HG03575 (cell line): ENCODE measurements around the gene SYT9.
"Not testable (repeated sequence)": the region's sequence is repeated elsewhere in the genome, so short reads cannot be mapped to it uniquely, and the experiment has no call there.

Source experiments
- ATAC-seq: cut with Tn5 transposase; IDR thresholded peaks from one replicate; pipeline ENCODE4 v1.9.1; 2021; ENCODE audit not compliant: unreplicated experiment, insufficient number of reproducible peaks, low FRiP score; ENCODE audit errors: extremely low read depth

SYT9 gene

DNA sequence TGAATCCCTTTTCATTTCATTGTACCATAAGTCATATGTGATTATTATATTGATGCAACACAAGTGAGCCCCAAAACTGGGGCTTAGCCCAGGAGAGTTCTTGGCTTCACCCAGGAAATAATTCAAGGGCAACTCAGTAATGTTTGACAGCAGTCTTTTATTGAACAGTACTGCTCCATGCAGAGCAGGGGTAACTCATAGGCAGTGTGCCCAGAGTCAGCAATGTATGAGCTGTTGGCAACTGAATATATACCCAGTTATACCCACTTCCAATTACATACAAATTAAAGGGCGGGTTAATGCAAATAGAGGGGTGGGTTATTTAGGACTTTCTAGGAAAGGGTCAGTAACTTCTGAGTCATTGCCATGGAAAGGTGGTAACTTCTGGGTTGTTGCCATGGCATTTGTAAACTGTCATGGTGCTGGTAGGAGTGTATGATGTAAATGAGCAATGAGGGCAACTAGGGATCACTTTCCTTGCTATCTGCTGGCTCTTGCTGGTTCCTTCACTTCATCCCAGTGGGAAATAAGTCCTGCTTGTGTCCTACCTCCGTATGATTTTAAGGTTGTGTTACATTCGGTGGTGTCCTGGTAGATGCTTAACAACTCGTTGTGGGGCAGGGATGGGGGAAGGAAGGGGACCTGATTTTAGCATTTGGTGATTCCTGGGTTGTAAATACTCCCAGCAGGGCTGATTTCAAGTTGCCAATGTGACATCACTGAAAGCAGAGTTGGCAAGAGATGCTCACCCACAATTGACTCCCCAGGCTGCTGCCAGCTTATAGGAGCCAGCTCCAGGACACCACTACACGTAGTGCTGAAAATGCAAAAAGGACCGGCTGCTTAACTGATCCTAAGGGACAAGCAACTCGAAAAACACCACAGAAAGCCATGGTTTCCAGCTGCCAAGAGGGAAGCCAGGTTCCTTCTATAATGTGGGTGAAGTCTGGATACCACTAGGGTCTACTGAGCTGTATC, 70.1 kb downstream of the SYT9 start:
- ATAC-seq, result no peak

DNA sequence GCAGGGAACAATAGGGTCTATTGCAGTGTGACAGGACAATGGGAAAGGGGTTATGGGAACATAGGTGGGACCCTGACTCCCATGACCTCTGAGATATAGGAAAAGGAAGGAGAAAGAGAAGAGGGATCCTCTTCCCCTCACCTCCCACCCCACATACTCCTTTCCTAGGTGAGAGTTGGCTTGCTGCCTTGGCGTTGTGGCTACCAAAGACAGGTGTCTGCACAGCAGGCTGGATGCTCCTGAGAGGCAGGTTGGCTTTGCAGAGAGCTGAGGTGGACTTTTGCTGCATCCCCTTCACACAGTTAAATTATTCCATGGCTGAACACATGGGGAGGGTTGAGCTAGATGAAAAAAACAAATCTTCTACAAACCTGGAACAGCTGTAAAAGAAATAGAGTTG, 80.7 kb downstream of the SYT9 start:
- ATAC-seq, result no peak

DNA sequence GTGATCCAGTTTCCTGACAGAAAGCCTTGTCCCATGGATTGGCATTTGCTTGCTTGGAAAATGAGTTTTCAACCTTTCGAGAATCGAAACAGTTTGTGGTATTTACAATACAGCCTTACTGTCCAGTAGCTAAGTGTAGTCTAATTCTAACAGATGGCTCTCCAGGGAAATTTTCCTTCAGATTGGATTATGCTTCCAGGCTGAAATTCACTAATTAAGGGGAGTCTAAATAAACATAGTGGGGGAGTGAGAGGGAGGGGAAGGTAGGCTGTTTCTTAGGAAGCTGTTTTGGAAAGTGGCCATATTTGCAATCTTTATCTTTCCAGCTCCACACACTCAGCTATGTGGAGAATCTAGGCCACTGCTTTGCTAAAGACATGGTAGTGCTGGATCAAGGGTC, 81.3 kb downstream of the SYT9 start:
- ATAC-seq, result no peak

DNA sequence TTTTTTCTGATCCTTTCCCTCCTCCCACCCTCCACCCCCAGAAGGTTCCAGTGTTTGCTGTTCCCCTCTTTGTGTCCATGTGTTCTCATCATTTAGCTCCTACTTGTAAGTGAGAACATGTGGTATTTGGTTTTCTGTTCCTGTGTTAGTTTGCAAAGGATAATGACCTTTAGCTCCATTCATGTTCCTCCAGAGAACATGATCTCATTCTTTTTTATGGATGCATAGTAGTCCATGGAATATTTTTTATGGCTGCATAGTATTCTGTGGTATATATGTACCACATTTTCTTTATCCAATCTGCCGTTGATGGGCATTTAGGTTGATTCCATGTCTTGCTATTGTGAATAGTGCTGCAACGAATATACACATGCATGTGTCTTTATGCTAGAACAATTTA, 83.7 kb downstream of the SYT9 start:
- not testable (repeated sequence) for ATAC-seq

DNA sequence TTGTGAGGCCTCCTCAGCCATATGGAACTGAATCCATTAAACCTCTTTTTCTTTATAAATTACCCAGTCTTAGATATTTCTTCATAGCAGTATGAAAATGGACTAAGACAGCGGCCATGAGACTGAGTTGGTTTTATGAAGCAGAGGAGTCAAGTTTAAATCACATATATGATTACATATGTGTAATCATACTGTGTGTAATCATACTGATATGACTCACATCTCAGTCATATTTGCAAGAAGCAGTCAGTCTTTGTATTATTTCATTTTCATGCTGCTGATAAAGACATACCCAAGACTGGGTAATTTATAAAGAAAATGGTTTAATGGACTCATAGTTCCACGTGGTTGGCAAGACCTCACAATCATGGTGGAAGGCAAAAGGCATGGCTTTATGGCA, 89.8 kb downstream of the SYT9 start:
- ATAC-seq, result no peak

DNA sequence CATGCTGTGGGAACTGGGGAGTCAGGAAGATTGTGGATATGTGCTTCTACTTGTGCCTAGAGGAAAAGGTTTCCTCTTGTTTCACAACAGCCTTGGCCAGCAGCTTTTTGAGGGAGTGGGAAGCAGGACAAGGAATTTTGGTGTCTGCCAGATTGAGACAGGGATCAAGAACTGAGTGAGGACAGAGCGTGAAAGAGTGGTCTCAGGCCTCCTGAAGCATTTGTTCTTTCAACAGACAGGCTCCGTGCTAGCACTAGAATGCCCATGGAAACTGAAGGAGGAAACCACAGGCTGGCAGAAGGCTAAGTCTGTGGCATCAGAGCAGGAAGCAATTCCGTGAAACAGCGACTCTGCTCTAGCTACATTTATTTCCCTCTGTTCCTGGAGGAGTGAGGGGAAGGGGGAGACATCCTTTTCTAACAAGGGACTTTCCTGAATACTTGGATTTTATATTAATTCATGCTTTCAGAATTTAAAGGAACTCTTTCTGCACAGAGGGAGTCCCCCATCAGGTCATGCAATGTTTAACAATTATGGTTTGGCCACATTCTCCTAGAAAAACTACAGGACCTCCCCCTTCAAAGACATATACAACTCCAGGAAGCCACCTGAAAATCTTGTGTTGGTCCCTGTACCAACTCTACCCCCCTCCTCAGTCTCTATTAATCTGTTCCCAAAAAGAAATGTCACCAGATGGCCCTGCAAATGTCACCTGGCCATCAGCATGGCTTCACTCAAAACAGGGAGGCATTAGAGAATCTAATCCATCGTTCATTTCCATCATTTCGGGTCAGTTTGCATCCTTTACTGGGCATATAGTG, 96.1 kb downstream of the SYT9 start:
- ATAC-seq, result no peak

DNA sequence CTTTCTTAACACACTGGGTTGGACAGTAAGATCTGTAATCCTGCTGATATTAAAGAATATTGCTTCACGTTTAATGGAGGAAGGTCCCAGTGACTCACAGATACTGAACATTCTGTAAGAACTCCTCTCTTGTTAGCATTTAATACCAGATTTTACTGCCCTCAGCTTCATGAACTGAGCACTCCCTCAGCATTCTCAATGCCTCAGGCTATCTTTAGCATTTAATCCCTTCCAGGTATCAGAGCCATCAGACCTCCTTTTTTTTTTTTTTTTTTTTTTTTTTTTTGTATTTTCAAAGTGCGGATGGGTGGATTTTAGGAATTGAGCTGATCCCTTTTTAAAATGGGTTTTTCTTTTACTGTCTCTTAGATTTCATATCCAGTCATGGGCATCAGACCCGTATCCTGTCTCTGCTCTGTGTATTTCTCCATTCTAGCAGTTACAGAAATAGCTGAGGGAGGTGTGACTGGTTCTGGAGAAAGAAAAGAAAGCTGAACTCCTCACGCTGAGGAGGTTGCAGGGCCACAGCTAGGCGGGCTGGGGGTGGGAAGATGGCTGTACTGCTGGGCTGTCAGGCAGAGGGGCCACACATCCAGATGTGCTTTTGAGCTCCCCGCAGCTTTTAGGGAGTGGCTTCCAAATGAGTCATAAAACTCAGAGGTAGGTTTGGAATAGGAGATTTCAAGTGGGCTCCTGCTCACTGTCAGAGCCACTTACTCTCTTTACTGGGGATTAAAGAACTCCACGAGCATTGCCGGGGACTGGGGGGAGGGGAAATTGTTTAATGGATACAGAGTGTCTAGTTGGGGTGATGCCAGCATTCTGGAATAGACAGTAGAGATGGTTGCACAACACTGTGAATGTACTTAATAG, 97.0 kb downstream of the SYT9 start:
- no peak for ATAC-seq

DNA sequence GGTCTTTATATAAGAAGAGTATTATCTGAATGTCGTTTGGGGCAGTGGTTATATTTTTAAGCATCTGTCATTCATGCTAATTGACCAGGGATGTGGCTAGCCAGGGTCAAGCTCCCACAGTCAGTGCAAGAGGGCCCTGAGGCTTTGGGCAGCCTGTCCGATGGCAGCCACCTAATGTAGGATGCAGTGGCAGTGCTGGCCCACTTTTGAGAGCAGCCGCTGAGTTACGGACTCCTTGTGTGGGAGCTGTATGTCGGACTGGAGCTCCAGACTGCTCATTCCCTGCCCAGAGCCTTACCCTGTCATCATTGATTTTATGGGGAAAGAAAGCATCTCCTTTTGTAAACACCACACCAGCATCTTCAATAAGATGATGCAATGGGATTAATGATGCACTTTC, 99.5 kb downstream of the SYT9 start:
- ATAC-seq, result no peak

DNA sequence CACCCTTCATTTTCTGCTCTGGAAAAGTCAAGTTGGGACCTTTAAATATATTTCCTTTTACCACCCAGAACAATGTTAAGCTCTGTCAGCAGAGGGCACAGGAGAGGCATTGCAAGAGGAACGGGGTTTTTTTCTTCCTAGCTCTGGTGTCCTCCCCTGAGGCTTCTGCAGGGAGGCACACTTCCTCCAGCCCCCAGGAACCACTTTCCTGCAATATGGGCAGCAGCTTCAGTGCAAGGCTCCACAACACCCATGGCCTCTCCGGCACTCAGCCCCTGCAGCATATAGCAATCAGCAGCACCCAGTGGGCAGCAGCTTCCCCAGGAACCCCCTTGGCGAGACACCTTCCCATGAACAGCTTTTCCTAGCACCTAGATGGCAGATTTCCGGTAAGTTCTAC, 101.4 kb downstream of the SYT9 start:
- ATAC-seq, result no peak

DNA sequence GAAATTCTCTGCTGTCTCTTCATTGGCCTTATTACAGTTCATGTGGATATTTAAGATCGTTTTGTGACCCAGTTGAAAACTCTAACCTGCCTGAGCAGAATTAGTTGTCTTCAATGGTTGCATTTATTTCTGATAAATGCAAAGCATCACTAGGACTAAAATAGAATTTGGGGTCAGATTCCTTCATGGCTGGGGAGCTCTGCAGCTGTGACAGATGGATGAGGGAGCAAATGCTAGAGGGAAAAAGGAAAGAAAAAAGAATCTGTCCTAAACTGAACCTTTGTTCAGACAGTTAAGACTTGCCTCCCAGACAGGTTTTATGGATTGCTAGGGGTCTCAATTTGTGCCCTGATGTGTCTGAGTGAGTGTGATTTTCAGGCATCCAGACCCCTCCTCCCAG, 113.0 kb downstream of the SYT9 start:
- ATAC-seq, result no peak

DNA sequence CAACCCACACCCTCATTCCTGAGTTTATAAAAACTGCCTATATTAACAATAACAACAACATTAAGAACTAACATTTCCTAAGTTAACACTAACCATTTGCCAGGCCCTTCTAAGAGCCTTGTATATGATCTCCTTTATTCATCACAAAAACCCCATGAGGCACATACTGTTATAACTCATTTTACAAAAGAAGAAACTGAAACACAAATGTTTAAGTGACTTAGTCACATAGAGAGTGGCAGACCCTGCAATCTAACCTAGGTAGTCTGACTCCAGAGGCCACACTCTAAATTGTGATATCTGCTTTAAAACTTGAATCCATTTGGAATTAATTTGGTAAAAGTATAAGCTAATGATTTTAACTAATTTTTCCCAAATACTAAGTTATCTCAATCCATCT, 116.1 kb downstream of the SYT9 start:
- no peak for ATAC-seq

DNA sequence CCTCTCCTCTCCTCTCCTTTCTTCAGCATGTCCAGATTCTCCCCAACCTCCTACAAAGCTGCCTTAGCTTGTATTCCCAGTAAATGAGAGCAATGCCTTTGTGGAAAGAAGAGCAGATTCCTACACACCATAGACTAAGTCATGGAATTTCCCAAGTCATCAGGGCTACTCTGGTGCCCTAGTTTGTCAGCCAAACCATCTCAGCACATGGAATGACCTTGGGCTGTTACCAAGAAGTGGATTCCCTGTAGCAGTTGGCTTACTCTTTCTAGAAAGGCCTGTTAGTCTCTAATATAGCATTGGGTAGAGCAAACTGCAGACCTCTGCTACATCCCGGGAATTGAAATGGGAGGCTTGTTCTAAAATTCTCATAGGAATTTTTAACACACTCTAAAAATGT, 124.7 kb downstream of the SYT9 start:
- ATAC-seq, result no peak

DNA sequence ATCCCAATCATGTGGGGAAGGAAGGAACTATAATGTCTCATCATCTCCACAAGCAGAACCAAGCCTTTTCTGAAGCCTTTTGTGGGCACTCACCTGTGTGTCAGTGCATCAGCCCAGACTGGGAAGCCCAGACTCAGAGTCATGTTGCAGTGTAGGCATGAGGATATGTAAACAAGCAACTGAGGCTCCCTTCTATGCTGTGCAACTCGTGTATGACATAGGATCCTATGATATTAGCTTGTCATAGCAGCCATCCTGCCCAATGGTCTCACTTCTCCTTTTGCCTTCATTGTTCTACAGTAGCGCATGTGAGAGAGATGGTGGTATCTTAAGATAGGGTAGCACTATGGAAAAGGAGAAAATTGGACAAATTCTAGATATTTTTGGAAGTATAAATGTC, 130.2 kb downstream of the SYT9 start:
- ATAC-seq, result no peak

DNA sequence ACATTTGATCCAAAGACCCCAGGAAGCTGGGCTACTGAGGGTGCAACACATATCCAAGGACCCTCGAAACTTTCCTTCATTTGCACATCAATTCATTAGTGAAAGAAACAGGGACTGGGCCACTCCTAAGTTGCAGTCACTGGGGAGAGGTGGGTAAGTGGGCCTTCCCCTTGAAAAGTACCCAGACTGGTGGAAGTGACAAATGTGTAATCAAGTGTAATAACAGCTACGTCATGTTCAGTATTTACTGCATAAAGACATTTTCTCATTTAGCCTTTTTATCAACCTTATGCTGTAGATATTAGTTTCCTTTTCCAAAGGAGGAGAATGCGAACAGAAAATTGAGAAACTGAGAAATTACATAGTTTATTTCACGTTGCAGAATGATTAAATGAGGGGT, 131.7 kb downstream of the SYT9 start:
- no peak for ATAC-seq

DNA sequence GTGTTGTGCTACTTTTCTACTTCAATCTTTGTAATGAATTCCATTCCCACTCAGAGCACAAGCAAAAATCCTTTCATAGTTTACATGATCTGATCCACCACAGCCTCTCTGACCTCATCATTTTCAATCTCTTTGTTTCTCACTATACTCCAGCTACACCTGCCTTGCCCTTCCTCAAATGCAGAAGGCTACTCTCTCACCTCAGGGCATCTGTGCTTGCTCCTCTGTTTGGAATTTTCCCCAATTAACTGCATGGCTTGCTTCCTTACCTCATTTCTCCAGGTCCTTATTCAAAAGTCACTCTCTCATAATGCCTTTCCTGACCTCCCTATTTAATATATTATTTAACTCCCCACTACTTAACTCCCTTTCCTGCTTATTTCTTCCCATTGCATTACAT, 133.0 kb downstream of the SYT9 start:
- ATAC-seq, result no peak

DNA sequence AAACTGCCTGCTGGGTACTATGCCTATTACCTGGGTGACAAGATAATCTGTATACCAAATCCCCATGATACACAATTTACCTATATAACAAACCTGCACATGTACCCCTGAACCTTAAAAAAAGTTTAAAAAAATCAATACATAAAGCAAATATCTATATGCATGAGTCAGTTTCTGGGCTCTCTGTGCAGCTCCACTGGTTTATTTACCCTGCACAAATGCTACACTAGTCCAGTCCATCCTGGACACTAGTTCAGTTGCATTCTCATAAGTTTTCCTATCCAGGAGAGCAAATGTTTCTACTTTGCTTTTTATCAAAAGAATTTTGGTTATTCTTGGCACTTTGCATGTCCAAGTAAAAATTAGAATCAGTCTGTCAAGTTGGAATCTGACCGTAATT, 133.8 kb downstream of the SYT9 start:
- ATAC-seq, result no peak

DNA sequence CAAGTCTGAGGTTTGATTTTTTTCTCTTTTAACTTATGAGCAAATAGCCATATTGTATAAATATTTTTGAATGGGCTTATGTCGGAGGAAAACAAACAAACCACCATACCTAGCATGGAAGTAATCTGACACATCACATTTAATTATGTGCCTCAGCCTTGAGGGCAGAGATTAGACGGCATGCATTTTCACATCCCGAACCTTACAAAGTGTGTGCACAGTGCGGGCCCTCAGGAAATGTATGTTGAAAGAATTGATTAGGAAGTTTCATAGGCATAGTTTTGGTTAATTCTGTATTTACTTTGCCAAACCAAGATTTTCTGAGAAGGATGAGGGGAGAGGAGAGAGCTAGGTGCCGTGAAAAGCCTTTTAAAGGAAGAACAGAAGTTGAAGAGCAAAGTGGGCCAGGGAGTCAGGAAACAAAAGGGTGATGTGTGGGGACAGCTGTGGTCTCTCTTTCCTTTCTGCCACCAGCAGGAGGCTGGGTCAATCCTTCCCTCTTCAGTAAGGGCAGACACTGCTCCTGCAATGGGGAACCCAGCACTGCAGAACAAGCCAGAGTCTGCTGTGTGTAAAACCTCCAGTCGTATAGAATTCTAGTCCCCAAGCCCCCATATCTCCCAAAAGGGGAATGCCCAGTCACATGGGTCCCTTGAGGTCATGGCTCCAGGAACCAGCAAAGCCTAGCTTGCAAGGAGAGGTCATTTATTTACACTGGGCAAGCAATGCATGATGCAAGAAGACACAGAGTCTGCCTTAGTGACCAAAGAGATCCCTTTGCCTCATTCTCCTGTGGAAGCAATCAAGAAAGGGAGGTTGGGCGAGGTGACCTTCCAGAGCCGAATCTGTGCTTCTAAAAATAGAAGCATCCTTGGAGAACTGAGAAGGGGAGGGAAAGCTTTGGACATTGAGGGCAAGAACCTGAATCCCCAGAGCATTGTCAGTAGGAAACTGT, 162.5 kb downstream of the SYT9 start:
- ATAC-seq, result no peak
